Activated CD4-positive, alpha-beta T cell treated with anti-CD3 and anti-CD28 coated beads, Interleukin-2, amount 10 ng/mL, durations not matched to agents 24 days and 14 days (primary cell): ENCODE results near the gene IGF2BP3. TPM values are rescaled to one million over a fixed set of nuclear protein-coding genes. Genes with fewer than 3 reads are reported as not detected.
A peak's percentile ranks its signal among the peaks of the same experiment; 100 is the strongest.

ENCODE experiments used
- DNase-seq: peaks from one replicate; pipeline ENCODE4 v3.0.0; 2022
- H3K27ac Mint-ChIP-seq: one replicate; pipeline ENCODE4 v1.8.0; 2022; ENCODE audit warnings: mild to moderate bottlenecking, mixed read lengths
- H3K27me3 Mint-ChIP-seq: one replicate; pipeline ENCODE4 v1.8.0; 2022; ENCODE audit warnings: mixed read lengths
- H3K36me3 Mint-ChIP-seq: one replicate; pipeline ENCODE4 v1.8.0; 2022; ENCODE audit warnings: low read depth, mild to moderate bottlenecking, mixed read lengths
- H3K4me1 Mint-ChIP-seq: one replicate; pipeline ENCODE4 v1.8.0; 2021; ENCODE audit warnings: mixed read lengths
- H3K4me3 Mint-ChIP-seq: one replicate; pipeline ENCODE4 v1.8.0; 2022; ENCODE audit warnings: mild to moderate bottlenecking, moderate library complexity, mixed read lengths
- H3K9me3 Mint-ChIP-seq: one replicate; pipeline ENCODE4 v1.8.0; 2021; ENCODE audit warnings: mixed read lengths
- intact Hi-C: fragments of 100-400 bp; cut with micrococcal nuclease; formaldehyde crosslinking; loops from one replicate; pipeline ENCODE4 v1.15.1; 2023
- total RNA-seq: library from RNA; stranded (reverse); gene quantifications from 2 replicates; pipeline ENCODE4 v1.2.3, GENCODE V29; 2022

Gene IGF2BP3
- total RNA-seq, 1 donor from 2014 or later, result 2.2 TPM

- DNase-seq, result no peak
- no peaks in the 10 kb centered on the region for H3K36me3 Mint-ChIP-seq
- H3K9me3 Mint-ChIP-seq, result no peaks in the 10 kb centered on the region
- no peak overlapping the region for H3K27ac Mint-ChIP-seq
- intact Hi-C loops, result loop anchor here (10.0 kb wide), 1 partner anchor 1278 kb away; the partner anchor contains the start of gene GSDME
- no peak overlapping the region for H3K4me3 Mint-ChIP-seq
- peaks cover 55% of the 10 kb centered on the region for H3K27me3 Mint-ChIP-seq
- H3K4me1 Mint-ChIP-seq, result peaks cover 13% of the 10 kb centered on the region
Observed at GRCh38 chr7:23476286-23477156, 6.2 kb upstream of the IGF2BP3 start.

GRCh38 chr7:23475576-23475839 is 5.2 kb upstream of the IGF2BP3 start:
- H3K27ac Mint-ChIP-seq, result no peak overlapping the region
- H3K9me3 Mint-ChIP-seq, result no peaks in the 10 kb centered on the region
- H3K4me3 Mint-ChIP-seq, result no peak overlapping the region
- intact Hi-C loops, result loop anchor here (1.0 to 10.0 kb wide), 5 partner anchors 8 to 1279 kb away; partner anchors contain the start of gene GSDME
- no peaks in the 10 kb centered on the region for H3K36me3 Mint-ChIP-seq
- H3K27me3 Mint-ChIP-seq, result peaks cover 58% of the 10 kb centered on the region
- DNase-seq, result no peak
- H3K4me1 Mint-ChIP-seq, result peaks cover 20% of the 10 kb centered on the region

GRCh38 chr7:23474829-23475575 is 4.7 kb upstream of the IGF2BP3 start:
- H3K9me3 Mint-ChIP-seq, result no peaks in the 10 kb centered on the region
- peak overlapping the region; percentile 84 for H3K4me3 Mint-ChIP-seq
- H3K27ac Mint-ChIP-seq, result peak overlapping the region; percentile 75
- peaks cover 58% of the 10 kb centered on the region for H3K27me3 Mint-ChIP-seq
- peaks cover 25% of the 10 kb centered on the region for H3K4me1 Mint-ChIP-seq
- intact Hi-C loops, result loop anchor here (1.0 to 10.0 kb wide), 8 partner anchors 8 to 1280 kb away; partner anchors contain the start of genes CCDC126, GSDME, NUP42 and TRA2A
- DNase-seq, result no peak
- no peaks in the 10 kb centered on the region for H3K36me3 Mint-ChIP-seq

GRCh38 chr7:23474094-23474828 is 4.0 kb upstream of the IGF2BP3 start:
- Mint-ChIP-seq H3K4me1 (peaks cover 27% of the 10 kb centered on the region), H3K27ac (peak overlapping the region; percentile 75), H3K4me3 (peak overlapping the region; percentile 84), H3K9me3 (no peaks in the 10 kb centered on the region), H3K36me3 (no peaks in the 10 kb centered on the region), H3K27me3 (peaks cover 60% of the 10 kb centered on the region)
- peak; percentile 96 for DNase-seq
- intact Hi-C loops, result loop anchor here (1.0 to 10.0 kb wide), 7 partner anchors 57 to 1281 kb away; partner anchors contain the start of genes CCDC126, GSDME, NUP42 and TRA2A

GRCh38 chr7:23473844-23474093 is 3.5 kb upstream of the IGF2BP3 start:
- H3K36me3 Mint-ChIP-seq, result no peaks in the 10 kb centered on the region
- peaks cover 28% of the 10 kb centered on the region for H3K4me1 Mint-ChIP-seq
- H3K4me3 Mint-ChIP-seq, result peak overlapping the region; percentile 84

GRCh38 chr7:23472956-23473843 is 2.9 kb upstream of the IGF2BP3 start:
- Mint-ChIP-seq H3K27ac (peak overlapping the region; percentile 4), H3K9me3 (no peaks in the 10 kb centered on the region), H3K27me3 (peaks cover 57% of the 10 kb centered on the region), H3K4me1 (peaks cover 30% of the 10 kb centered on the region), H3K36me3 (no peaks in the 10 kb centered on the region), H3K4me3 (peak overlapping the region; percentile 84)
- intact Hi-C loops, result loop anchor here (5.0 to 10.0 kb wide), 3 partner anchors 124 to 1282 kb away; partner anchors contain the start of genes CCDC126, GSDME and NUP42
- peak; percentile 66 for DNase-seq

More at GRCh38 chr7:23473844-23474093, 3.5 kb upstream of the IGF2BP3 start:
- intact Hi-C loops, result loop anchor here (1.0 to 10.0 kb wide), 7 partner anchors 58 to 1281 kb away; partner anchors contain the start of genes CCDC126, GSDME, NUP42 and TRA2A
- no peak for DNase-seq
- Mint-ChIP-seq H3K27ac (no peak overlapping the region), H3K27me3 (peaks cover 58% of the 10 kb centered on the region), H3K9me3 (no peaks in the 10 kb centered on the region)

GRCh38 chr7:23472556-23472955 is 2.3 kb upstream of the IGF2BP3 start:
- Mint-ChIP-seq H3K36me3 (no peaks in the 10 kb centered on the region), H3K27me3 (peaks cover 63% of the 10 kb centered on the region), H3K27ac (no peak overlapping the region), H3K4me3 (no peak overlapping the region), H3K4me1 (peaks cover 36% of the 10 kb centered on the region), H3K9me3 (no peaks in the 10 kb centered on the region)
- intact Hi-C loops, result loop anchor here (5.0 to 10.0 kb wide), 3 partner anchors 125 to 1282 kb away; partner anchors contain the start of genes CCDC126, GSDME and NUP42
- no peak for DNase-seq

GRCh38 chr7:23472046-23472445 is 1.8 kb upstream of the IGF2BP3 start:
- intact Hi-C loops, result loop anchor here (5.0 to 10.0 kb wide), 3 partner anchors 125 to 1283 kb away; partner anchors contain the start of genes CCDC126, GSDME and NUP42
- Mint-ChIP-seq H3K4me3 (no peak overlapping the region), H3K27me3 (peaks cover 64% of the 10 kb centered on the region), H3K27ac (no peak overlapping the region), H3K4me1 (peaks cover 42% of the 10 kb centered on the region), H3K36me3 (no peaks in the 10 kb centered on the region), H3K9me3 (no peaks in the 10 kb centered on the region)
- DNase-seq, result no peak

- Mint-ChIP-seq H3K27me3 (peaks cover 60% of the 10 kb centered on the region), H3K4me3 (peak overlapping the region; percentile 94), H3K4me1 (peaks cover 42% of the 10 kb centered on the region), H3K36me3 (no peaks in the 10 kb centered on the region), H3K9me3 (no peaks in the 10 kb centered on the region), H3K27ac (peak overlapping the region; percentile 14)
- intact Hi-C loops, result loop anchor here (5.0 to 10.0 kb wide), 3 partner anchors 126 to 1284 kb away; partner anchors contain the start of genes CCDC126, GSDME and NUP42
- peak; percentile 89 for DNase-seq
Observed at GRCh38 chr7:23471106-23471859, 992 bp upstream of the IGF2BP3 start.

- peaks cover 41% of the 10 kb centered on the region for H3K4me1 Mint-ChIP-seq
- peaks cover 66% of the 10 kb centered on the region for H3K27me3 Mint-ChIP-seq
- H3K4me3 Mint-ChIP-seq, result peak overlapping the region; percentile 94
- intact Hi-C loops, result loop anchor here (1.0 to 10.0 kb wide), 4 partner anchors 61 to 1285 kb away; partner anchors contain the start of genes CCDC126, GSDME, NUP42 and TRA2A
- H3K9me3 Mint-ChIP-seq, result no peaks in the 10 kb centered on the region
- H3K27ac Mint-ChIP-seq, result peak overlapping the region; percentile 81
- DNase-seq, result no peak
- H3K36me3 Mint-ChIP-seq, result no peaks in the 10 kb centered on the region
Observed at GRCh38 chr7:23469961-23470250, 385 bp downstream of the IGF2BP3 start.

GRCh38 chr7:23469150-23469960 is 936 bp downstream of the IGF2BP3 start:
- DNase-seq, result peak; percentile 83
- H3K9me3 Mint-ChIP-seq, result no peaks in the 10 kb centered on the region
- H3K27ac Mint-ChIP-seq, result no peak overlapping the region
- intact Hi-C loops, result no loop called here
- peaks cover 35% of the 10 kb centered on the region for H3K4me1 Mint-ChIP-seq
- peaks cover 64% of the 10 kb centered on the region for H3K27me3 Mint-ChIP-seq
- no peaks in the 10 kb centered on the region for H3K36me3 Mint-ChIP-seq
- peak overlapping the region; percentile 94 for H3K4me3 Mint-ChIP-seq
